CD4-positive, CD25-positive, alpha-beta regulatory T cell (primary cell): ENCODE measurements around the gene MED9. TPM values are rescaled to one million over a fixed set of nuclear protein-coding genes. Genes with fewer than 3 reads are reported as not detected.

Experiments used
- ATAC-seq, 2 donors: fragments of 150-1000 bp; cut with Tn5 transposase; one replicate each; pipeline ENCODE4 v1.10.0; 2021; ENCODE audit warnings: low read depth in 2 of 2, moderate number of reproducible peaks in 2 of 2, moderate library complexity in 1 of 2
- DNase-seq, 3 donors: peaks; one replicate each; pipeline versions ENCODE4 v3.0.0 to v3.0.0-alpha.2; 2012 to 2022; ENCODE audit warnings: mixed read lengths in 1 of 3
- H3K27ac ChIP-seq: one replicate; pipeline ENCODE4 v1.7.0; 2013; ENCODE audit warnings: mild to moderate bottlenecking, low read length; ENCODE audit not compliant: insufficient read depth, poor library complexity, severe bottlenecking
- H3K27me3 ChIP-seq: one replicate; pipeline ENCODE4 v1.7.0; 2013; ENCODE audit warnings: low read length; ENCODE audit not compliant: control insufficient read depth, insufficient read depth
- H3K36me3 ChIP-seq: one replicate; pipeline ENCODE4 v1.7.0; 2013; ENCODE audit warnings: mild to moderate bottlenecking, low read length, moderate library complexity; ENCODE audit not compliant: control insufficient read depth, insufficient read depth
- H3K4me1 ChIP-seq: 2 replicates; pipeline ENCODE4 v1.7.0; 2013; ENCODE audit warnings: mild to moderate bottlenecking, low read length; ENCODE audit not compliant: insufficient read depth, control insufficient read depth, poor library complexity, severe bottlenecking
- H3K4me3 ChIP-seq: one replicate; pipeline ENCODE4 v1.7.0; 2013; ENCODE audit warnings: low read depth, mild to moderate bottlenecking, low read length, moderate library complexity
- H3K9me3 ChIP-seq, 2 experiments: 1 replicate in 1 of 2; 2 replicates in 1 of 2; pipeline ENCODE4 v1.7.0; 2013; ENCODE audit warnings: low read length in 2 of 2, mild to moderate bottlenecking in 1 of 2, moderate library complexity in 1 of 2; ENCODE audit not compliant: control insufficient read depth in 2 of 2
- H3K27ac Mint-ChIP-seq, 3 donors: one replicate each; pipeline ENCODE4 v1.8.0; 2020 to 2022; ENCODE audit warnings: mild to moderate bottlenecking in 3 of 3, mixed read lengths in 3 of 3, moderate library complexity in 2 of 3
- H3K27me3 Mint-ChIP-seq: one replicate; pipeline ENCODE4 v1.8.0; 2022; ENCODE audit warnings: mild to moderate bottlenecking, mixed read lengths
- H3K36me3 Mint-ChIP-seq: one replicate; pipeline ENCODE4 v1.8.0; 2020; ENCODE audit warnings: mixed read lengths
- H3K4me1 Mint-ChIP-seq, 4 donors: one replicate each; pipeline ENCODE4 v1.8.0; 2020 to 2022; ENCODE audit warnings: mixed read lengths in 4 of 4, mild to moderate bottlenecking in 1 of 4
- H3K4me3 Mint-ChIP-seq, 4 donors: one replicate each; pipeline ENCODE4 v1.8.0; 2020 to 2022; ENCODE audit warnings: mild to moderate bottlenecking in 4 of 4, mixed read lengths in 4 of 4, moderate library complexity in 3 of 4
- H3K9me3 Mint-ChIP-seq, 7 donors: one replicate each; pipeline ENCODE4 v1.8.0; 2020 to 2022; ENCODE audit warnings: mixed read lengths in 7 of 7, mild to moderate bottlenecking in 3 of 7, moderate library complexity in 2 of 7
- polyA plus RNA-seq, 4 donors: library from polyadenylated mRNA; unstranded; fragments of 300-500 nt; fragmentation: Illumina TruSeq; gene quantifications; one replicate each; pipeline ENCODE4 v1.2.3, GENCODE V29; 2021
- total RNA-seq: library from RNA; stranded (reverse); gene quantifications from one replicate; pipeline ENCODE4 v1.2.3, GENCODE V29; 2022

The MED9 gene
- total and polyA plus RNA-seq, 5 donors from 2014 or later: 13.7 to 21.6 (median 16.1) TPM

GRCh38 chr17:17525311-17525710, 48.5 kb downstream of the MED9 start:
- no peak for ATAC-seq
- no peaks in the 10 kb centered on the region for H3K4me1 Mint-ChIP-seq
- no peak overlapping the region for H3K27ac ChIP-seq
- no peak for DNase-seq
- H3K9me3 ChIP-seq: no peaks in the 10 kb centered on the region
- H3K36me3 Mint-ChIP-seq: peaks cover 6% of the 10 kb centered on the region
- H3K4me3 ChIP-seq: no peak overlapping the region
- H3K9me3 Mint-ChIP-seq: peaks cover 0 to 3% (median 0%) of the 10 kb centered on the region in 7 donors
- no peaks in the 10 kb centered on the region for H3K36me3 ChIP-seq
- no peaks in the 10 kb centered on the region for H3K27me3 Mint-ChIP-seq
- H3K27ac Mint-ChIP-seq: peak overlapping the region in 1 of 3 donors; percentile 59
- no peaks in the 10 kb centered on the region for H3K27me3 ChIP-seq
- no peak overlapping the region for H3K4me3 Mint-ChIP-seq
- H3K4me1 ChIP-seq: no peaks in the 10 kb centered on the region

DNA sequence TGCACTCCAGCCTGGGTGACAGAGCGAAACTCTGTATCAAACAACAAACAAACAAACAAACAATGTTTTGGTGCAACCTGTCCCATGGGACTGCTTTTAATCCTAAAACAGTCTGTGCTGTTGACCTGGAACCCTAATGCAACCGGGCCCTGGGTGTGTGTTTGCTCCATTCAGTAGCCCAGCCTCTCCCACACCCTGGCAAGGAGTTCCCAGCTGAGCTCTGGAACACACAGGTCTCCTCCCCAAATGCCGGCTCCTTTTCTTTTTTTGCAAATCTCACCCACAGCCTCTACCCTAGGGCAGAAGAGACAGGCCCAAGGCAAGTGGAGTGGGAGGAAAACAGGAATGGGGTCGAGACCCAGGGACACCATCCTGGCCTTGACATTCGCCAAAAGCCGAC, 49.2 kb downstream of the MED9 start:
- Histone ChIP-seq H3K36me3 (no peaks in the 10 kb centered on the region), H3K9me3 (no peaks in the 10 kb centered on the region), H3K4me1 (no peaks in the 10 kb centered on the region), H3K27me3 (no peaks in the 10 kb centered on the region), H3K4me3 (no peak overlapping the region), H3K27ac (no peak overlapping the region)
- Mint-ChIP-seq H3K27ac (no peak overlapping the region), H3K36me3 (peaks cover 6% of the 10 kb centered on the region), H3K4me3 (no peak overlapping the region), H3K4me1 (no peaks in the 10 kb centered on the region), H3K9me3 (peaks cover 0 to 3% (median 0%) of the 10 kb centered on the region in 7 donors), H3K27me3 (no peaks in the 10 kb centered on the region)
- DNase-seq: no peak
- ATAC-seq: no peak

- peaks cover 6% of the 10 kb centered on the region for H3K36me3 Mint-ChIP-seq
- H3K4me3 Mint-ChIP-seq: no peak overlapping the region
- Histone ChIP-seq H3K4me1 (no peaks in the 10 kb centered on the region), H3K9me3 (no peaks in the 10 kb centered on the region), H3K27me3 (no peaks in the 10 kb centered on the region), H3K36me3 (no peaks in the 10 kb centered on the region), H3K4me3 (no peak overlapping the region), H3K27ac (no peak overlapping the region)
- no peak overlapping the region for H3K27ac Mint-ChIP-seq
- no peaks in the 10 kb centered on the region for H3K27me3 Mint-ChIP-seq
- H3K9me3 Mint-ChIP-seq: peaks cover 0 to 3% (median 0%) of the 10 kb centered on the region in 7 donors
- ATAC-seq: no peak
- DNase-seq: no peak
- H3K4me1 Mint-ChIP-seq: no peaks in the 10 kb centered on the region
These were observed 49.6 kb downstream of the MED9 start for GRCh38 chr17:17526369-17526768.

- no peaks in the 10 kb centered on the region for H3K27me3 ChIP-seq
- Mint-ChIP-seq H3K9me3 (peaks cover 0 to 3% (median 0%) of the 10 kb centered on the region in 7 donors), H3K4me3 (no peak overlapping the region), H3K27ac (no peak overlapping the region), H3K36me3 (no peaks in the 10 kb centered on the region), H3K27me3 (no peaks in the 10 kb centered on the region), H3K4me1 (peaks cover 0 to 3% (median 0%) of the 10 kb centered on the region in 4 donors)
- ATAC-seq (no peak), DNase-seq (no peak)
- H3K4me3 ChIP-seq: no peak overlapping the region
- no peaks in the 10 kb centered on the region for H3K36me3 ChIP-seq
- no peak overlapping the region for H3K27ac ChIP-seq
- no peaks in the 10 kb centered on the region for H3K4me1 ChIP-seq
- no peaks in the 10 kb centered on the region for H3K9me3 ChIP-seq
These were observed 50.7 kb downstream of the MED9 start for GRCh38 chr17:17527534-17527933.

DNA sequence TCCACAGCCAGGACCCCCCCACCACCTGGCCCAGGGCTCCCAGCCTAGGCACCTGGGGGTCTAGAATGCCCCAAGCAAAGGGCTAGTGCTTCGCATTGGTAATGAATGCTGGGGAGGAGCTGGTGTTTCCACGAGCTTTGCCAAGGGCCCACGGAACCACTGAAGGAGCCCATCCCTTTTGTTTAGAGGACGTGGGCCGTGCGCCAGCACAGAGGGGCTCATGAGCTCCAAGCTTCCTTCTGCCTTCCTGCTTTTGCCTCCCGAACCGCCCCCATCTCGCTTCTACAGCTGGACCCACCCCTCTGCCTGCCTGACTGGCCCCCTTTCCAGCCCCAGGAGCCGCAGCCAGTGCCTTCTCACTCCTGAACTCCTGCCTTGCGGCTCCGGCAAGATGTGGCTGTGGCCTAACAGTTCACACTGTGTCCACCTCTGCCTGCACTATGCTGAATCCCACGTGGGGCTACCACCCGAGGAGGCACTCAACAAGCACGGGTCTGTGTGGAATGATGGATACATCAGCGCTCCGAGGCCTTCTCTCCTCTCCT, 51.2 kb downstream of the MED9 start:
- Histone ChIP-seq H3K27ac (no peak overlapping the region), H3K27me3 (no peaks in the 10 kb centered on the region), H3K36me3 (no peaks in the 10 kb centered on the region), H3K4me3 (no peak overlapping the region), H3K4me1 (no peaks in the 10 kb centered on the region), H3K9me3 (no peaks in the 10 kb centered on the region)
- H3K36me3 Mint-ChIP-seq: no peaks in the 10 kb centered on the region
- DNase-seq (no peak), ATAC-seq (no peak)
- H3K27me3 Mint-ChIP-seq: no peaks in the 10 kb centered on the region
- H3K9me3 Mint-ChIP-seq: peaks cover 0 to 1% (median 0%) of the 10 kb centered on the region in 7 donors
- H3K27ac Mint-ChIP-seq: no peak overlapping the region
- no peak overlapping the region for H3K4me3 Mint-ChIP-seq
- H3K4me1 Mint-ChIP-seq: peaks cover 0 to 3% (median 0%) of the 10 kb centered on the region in 4 donors

- no peaks in the 10 kb centered on the region for H3K27me3 Mint-ChIP-seq
- Histone ChIP-seq H3K4me3 (no peak overlapping the region), H3K9me3 (no peaks in the 10 kb centered on the region), H3K4me1 (no peaks in the 10 kb centered on the region), H3K36me3 (no peaks in the 10 kb centered on the region), H3K27me3 (no peaks in the 10 kb centered on the region), H3K27ac (no peak overlapping the region)
- no peak for DNase-seq
- H3K4me1 Mint-ChIP-seq: peaks cover 0 to 3% (median 0%) of the 10 kb centered on the region in 4 donors
- ATAC-seq: no peak
- no peaks in the 10 kb centered on the region for H3K9me3 Mint-ChIP-seq
- no peak overlapping the region for H3K27ac Mint-ChIP-seq
- no peaks in the 10 kb centered on the region for H3K36me3 Mint-ChIP-seq
- no peak overlapping the region for H3K4me3 Mint-ChIP-seq
These were observed 52.2 kb downstream of the MED9 start for GRCh38 chr17:17528696-17529652.

- no peak for DNase-seq
- Histone ChIP-seq H3K9me3 (no peaks in the 10 kb centered on the region), H3K27me3 (no peaks in the 10 kb centered on the region), H3K27ac (no peak overlapping the region), H3K36me3 (no peaks in the 10 kb centered on the region), H3K4me1 (no peaks in the 10 kb centered on the region), H3K4me3 (no peak overlapping the region)
- Mint-ChIP-seq H3K4me1 (peaks cover 0 to 3% (median 0%) of the 10 kb centered on the region in 4 donors), H3K36me3 (no peaks in the 10 kb centered on the region), H3K27ac (no peak overlapping the region), H3K4me3 (no peak overlapping the region), H3K27me3 (no peaks in the 10 kb centered on the region), H3K9me3 (no peaks in the 10 kb centered on the region)
- no peak for ATAC-seq
These were observed 54.4 kb downstream of the MED9 start for GRCh38 chr17:17531156-17531555.
